ENCODE measurements around the gene GPC5.

The GPC5 gene

DNA sequence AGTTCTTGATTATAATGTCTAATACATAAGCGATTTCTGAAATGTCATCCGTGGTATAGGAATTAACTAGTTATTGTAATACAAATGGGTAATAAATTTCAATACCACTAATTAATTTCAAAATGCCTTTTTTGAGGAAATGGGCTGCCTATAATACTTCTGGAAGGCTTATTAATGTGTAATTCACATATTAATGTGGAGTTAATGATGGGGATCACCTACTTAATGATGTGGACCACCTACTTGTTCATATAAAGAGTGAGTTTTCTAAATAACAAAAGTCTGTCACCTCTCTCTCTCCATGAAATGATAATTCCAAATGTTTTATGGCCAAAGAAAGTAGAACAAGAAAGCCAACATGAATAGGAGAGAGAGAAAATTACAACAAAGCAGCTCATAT, 914.4 kb downstream of the GPC5 start:
- FAIRE-seq: no peak

DNA sequence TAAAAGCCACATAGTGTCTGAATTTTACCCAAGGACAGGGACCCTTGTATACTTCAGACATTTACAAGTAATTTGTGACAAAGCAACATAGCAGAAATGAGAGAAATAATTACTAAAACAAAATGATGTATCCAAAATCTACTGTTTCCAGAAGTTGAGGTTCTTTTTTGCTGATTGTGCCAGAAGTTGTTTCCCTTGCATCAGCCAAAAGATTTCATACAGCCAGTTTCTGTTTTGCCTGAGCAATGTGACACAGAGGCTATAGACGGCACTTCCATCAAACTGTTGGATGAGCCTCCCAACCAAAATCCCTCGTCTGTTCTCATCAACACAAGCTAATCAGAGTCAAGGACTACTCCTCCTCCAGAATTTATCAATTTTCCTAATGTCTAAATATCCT, 915.0 kb downstream of the GPC5 start:
- FAIRE-seq: no peak

DNA sequence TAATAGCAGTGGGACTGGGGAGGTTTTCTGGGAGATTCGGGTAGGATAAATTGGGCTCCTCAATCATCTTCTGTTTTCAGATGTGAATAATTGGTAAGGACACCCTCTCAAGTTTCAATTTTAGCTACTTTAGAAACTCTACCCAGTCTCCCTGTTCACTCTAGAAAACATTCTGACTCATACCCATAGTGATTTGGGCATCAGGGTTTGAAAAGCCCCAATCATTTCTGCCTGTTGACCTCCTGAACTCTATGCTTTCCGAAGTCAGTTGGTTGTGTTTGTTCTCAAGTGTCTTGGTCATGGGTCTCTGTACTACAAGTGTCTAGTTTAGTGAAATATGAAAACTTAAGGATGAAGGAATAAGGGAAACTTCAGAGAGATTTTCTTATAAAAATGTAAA, 916.8 kb downstream of the GPC5 start:
- no peak for FAIRE-seq

- no peak for FAIRE-seq
Observed at GRCh38 chr13:92316030-92316429, 917.6 kb downstream of the GPC5 start.

DNA sequence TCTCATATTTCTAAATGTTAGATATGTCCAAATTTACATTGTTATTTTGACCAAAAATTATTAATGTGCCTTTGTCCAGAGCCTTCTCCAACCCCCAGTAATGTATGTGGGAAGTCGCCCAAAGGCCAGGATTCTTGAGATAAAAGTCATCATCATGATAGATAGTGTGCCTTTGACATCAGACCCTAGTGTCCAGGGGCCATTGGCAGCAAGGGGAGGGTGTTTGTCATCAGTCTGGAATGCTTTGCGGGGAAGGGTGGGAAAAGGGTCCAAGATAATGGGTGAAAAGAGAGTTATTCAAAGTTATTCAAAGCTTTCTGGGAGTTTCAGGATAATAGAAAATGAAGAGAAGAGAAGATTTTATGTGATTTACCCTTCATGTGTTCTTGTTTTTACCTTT, 918.6 kb downstream of the GPC5 start:
- FAIRE-seq: no peak

GRCh38 chr13:92320323-92320722, 921.9 kb downstream of the GPC5 start:
- FAIRE-seq: no peak

GRCh38 chr13:92321174-92321573, 922.8 kb downstream of the GPC5 start:
- FAIRE-seq: no peak

GRCh38 chr13:92345627-92346026, 947.2 kb downstream of the GPC5 start:
- no peak for FAIRE-seq

DNA sequence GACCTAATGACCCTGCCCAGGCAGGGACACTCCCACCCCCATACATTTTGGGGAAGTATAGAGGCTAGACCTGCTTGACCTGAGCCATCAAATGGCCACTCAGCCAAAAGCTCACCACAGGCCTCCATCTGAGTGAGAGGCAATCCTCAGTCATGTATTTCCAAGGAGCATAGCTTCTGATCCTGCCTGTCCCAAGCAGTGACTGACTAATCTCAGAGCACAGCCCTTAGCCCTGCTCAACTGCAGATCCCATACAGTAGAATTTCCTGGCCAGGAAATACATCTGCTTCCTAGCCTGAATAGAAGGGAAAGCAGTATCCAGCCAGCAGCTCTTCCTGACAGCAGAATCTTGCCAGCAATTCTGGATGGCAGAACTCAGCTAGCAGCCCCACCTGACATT, 947.6 kb downstream of the GPC5 start:
- no peak for FAIRE-seq

- no peak for FAIRE-seq
Observed at GRCh38 chr13:92354583-92354982, 956.2 kb downstream of the GPC5 start.

DNA sequence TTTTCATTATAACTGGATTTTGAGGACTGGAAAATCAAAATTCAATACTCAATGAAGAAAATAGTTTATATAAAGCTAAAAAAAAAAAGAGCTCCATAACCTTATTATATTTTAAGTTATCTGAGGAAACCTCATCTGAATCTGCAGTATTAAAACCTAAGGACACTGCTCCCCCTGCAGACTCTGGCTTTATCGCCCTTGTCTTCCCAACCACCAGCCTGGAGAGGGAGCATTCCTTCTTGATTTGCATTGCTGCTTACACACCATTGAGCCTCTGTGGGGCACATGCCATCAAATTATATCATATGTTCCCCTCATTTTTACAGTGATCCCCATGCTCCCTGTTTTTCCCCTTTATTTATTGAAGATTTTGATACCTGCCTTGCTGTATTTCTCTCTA, 956.8 kb downstream of the GPC5 start:
- no peak for FAIRE-seq

DNA sequence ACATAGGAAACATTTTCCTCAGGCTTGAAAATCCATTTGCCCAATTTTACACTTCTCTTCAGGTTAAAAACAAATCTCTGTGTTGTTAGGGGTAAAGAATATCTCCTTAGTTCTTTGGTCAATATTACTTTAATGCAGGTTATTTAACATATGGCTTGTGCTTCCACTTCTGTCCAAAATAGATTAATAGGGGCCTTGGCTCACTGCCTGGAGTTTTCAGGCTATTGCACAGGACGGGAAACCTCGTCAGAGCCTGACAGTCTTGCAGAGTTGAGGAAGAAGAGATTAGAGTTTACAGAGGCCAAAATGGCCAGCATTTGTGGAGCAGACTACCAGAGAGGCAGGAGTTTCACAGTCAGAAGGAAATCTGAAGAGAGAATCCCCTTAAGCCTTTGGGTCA, 964.3 kb downstream of the GPC5 start:
- no peak for FAIRE-seq

DNA sequence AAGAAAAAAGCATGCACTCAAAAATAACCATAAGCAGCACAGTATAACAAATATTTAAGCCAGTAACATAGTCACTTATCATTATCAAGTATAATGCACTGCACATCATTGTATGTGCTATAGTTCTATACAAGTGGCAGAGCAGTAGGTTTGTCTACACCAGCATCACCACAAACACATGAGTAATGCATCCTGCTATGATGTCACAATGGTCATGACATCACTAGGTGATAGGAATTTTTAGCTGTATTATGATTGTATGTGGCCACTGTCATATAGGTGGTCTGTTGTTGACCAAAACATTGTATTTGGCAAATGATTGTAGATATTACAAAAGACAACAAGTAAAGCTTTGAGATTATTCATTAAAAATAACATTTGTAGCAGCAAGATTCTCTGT, 967.5 kb downstream of the GPC5 start:
- no peak for FAIRE-seq

DNA sequence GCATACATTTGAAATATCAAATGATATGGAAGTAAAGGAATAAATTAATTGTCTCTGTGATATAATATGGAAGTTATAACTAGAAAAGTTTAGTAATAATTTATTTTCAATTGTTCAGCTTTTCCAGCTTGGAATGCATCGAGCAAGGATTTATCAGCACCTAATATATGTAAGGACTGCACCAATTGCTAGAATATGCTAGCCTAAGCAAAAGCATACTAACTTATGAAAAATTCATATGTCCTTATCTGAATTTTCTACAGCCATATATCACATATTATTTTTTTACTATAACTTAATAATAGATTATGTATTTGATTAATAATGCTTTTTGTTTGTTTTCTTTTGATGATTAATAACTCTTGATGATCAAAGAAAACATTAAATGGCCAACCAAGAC, 979.0 kb downstream of the GPC5 start:
- no peak for FAIRE-seq

DNA sequence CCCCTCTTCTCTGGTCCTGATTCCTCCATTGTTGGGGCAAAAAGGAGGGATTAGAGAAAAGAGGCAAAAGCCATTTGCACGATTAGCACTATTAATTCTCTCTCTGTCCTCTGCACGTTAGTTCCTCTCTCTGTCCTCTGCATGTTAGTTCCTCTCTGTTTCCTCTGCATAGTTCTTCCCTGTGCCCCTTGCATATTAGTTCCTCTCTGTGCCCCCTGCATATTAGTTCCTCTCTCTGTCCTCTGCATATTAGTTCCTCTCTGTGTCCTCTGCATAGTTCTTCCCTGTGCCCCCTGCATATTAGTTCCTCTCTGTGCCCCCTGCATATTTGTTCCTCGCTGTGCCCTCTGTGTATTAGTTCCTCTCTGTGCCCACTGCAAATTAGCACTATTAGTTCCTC, 981.0 kb downstream of the GPC5 start:
- FAIRE-seq: no peak

GRCh38 chr13:92384410-92384809, 986.0 kb downstream of the GPC5 start:
- FAIRE-seq: no peak

- FAIRE-seq: no peak
Observed at GRCh38 chr13:92387245-92387644, 988.8 kb downstream of the GPC5 start.

DNA sequence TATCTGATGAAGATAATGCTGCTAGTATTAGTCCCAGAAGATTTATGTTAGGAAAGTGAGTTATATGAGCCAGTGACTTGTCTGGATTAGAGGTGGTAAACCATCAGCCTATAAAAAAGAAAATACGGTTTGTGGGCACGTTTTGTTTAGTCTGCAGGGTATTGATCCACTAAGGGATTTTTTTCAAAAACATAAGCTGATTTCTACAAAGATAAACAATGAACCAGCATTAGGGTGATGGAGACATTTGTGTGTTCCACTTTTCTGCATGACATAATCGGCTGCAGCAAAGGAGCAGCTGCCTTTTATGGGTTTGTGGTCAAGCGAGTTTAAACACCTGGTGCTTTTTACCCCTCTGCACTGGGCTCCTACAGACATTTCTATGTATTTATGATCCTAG, 991.8 kb downstream of the GPC5 start:
- no peak for FAIRE-seq

DNA sequence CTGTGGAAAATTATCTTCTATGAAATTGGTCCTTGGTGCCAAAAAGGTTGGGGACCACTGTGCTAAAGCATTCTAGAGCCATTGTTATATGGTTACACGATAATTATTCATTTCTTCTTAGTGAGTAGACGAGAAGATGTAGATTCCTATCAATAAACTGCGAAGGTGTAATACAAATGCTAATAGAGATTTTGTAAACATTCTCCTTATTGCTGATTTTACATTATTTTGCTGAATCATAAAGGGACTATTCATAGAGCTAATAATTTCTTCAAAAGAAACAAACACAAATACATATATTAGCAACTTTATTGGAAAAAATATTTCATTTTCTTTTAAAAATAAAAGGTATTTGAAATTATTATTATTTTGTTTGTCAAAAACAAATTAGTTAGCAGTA, 1005.2 kb downstream of the GPC5 start:
- FAIRE-seq: peak; percentile 5

DNA sequence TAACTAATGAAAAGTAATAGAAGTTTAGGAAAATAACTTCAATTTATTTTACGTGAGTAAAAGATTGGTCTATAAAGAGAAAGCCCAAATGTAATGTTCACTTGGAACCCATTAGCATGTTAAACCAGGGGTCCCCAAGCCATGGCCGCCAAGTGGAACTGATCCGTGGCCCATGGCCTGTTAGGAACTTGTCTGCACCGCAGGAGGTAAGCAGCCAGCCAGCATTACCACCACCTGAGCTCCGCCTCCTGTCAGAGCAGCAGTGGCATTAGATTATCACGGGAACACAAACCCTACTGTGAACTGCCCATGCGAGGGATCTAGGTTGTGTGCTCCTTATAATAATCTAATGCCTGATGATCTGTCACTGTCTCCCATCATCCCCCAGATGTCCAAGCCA, 1009.4 kb downstream of the GPC5 start:
- FAIRE-seq: no peak

DNA sequence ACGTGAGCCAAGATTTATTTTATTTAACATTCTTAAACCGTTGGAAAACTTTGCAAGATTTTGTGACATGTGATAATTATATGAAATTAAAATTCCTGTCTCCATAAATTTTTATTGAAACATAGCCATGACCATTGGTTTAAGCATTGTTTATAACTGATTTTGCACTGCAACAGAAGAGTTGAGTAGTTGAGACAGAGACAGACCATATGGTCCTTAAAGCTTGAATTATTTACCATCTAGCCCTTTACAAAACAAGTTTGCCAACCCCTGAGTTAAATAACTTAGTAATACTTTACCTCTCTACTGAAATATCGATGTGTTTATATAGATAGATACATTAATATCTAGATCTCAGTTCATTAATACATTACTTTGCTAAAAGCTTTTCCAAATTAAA, 1014.1 kb downstream of the GPC5 start:
- no peak for FAIRE-seq

DNA sequence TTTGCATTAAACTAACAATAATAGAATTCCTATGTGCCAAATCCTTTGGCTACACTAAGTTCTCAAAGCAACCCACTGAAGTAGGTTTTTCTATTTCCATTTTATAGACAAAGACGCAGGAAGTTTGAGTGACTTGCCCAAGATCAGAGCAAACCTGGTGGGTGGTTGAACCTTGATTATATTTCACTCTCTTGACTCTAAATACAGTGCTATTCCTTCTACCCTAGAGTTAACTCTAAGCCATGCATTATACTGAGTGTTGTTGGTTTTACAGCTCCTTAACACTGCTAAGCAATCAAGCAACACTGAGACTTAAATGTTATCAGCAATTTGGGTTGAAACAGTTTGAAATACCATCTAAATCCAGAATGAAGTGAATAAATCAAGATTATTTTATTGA, 1014.6 kb downstream of the GPC5 start:
- FAIRE-seq: no peak

DNA sequence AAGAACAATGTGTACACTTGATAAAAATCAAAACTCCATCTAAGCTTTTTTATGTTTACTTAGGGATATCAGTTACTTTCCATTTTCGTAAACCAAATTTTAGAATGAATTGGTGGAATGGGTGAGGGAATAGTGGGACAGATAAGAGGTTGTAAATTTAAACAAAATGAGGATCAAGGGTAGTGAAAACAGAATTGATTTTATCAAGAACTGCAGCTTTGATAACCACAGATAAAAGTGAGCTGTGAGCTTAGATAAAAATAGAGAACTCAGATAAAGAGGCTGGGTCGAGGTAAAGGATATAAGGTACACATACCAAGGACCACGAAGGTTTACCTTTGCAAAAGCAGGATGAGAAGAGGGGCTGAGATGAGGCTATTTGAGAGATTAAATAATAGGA, 1015.0 kb downstream of the GPC5 start:
- no peak for FAIRE-seq

GRCh38 chr13:92414851-92415250, 1016.4 kb downstream of the GPC5 start:
- FAIRE-seq: no peak

GRCh38 chr13:92415781-92416180, 1017.4 kb downstream of the GPC5 start:
- no peak for FAIRE-seq

DNA sequence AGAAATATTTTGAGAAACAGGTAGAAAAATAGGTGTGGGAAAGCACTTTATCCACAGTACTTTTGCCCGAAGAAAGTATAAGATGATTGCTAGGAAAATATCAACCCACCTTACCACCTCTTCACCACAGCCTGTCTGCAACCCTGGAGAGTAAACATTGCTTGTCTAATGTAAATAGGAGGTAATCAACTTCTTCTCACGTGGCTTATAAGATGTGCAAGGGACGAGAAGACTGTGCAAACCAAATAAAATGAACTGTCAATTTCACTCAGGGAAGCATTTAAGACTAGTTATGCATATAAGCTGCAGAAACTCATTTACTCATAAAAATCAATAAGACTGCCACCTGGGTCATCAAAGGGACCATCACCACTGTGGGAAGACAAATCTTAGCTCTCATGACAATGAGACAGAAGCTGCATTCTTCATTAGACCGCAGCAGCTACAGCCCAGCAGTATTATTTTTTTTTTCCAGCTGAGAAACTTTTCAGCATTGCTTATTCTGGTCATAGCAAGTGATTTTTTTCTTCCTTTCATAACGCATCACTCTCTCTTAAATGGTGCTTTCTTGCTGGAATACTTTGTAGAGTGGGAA, 1020.5 kb downstream of the GPC5 start:
- no peak for FAIRE-seq

Data from islet of Langerhans (tissue), 1 donor.